Fibroblast of mammary gland (primary cell): ENCODE results near the gene TCAF1.

ENCODE experiments used
- DNase-seq: peaks from one replicate; pipeline ENCODE4 v3.0.0-alpha.2; 2010; ENCODE audit warnings: low read depth
- H3K4me3 ChIP-seq: 2 replicates; pipeline ENCODE4 v1.5.1; 2011; ENCODE audit warnings: low read depth, mild to moderate bottlenecking, low read length, moderate library complexity; ENCODE audit not compliant: control insufficient read depth
- CTCF ChIP-seq: conservative IDR thresholded peaks from 2 replicates; pipeline ENCODE4 v1.5.1; 2011; ENCODE audit warnings: low read depth, low read length, inconsistent platforms; ENCODE audit not compliant: control insufficient read depth, insufficient read depth

TCAF1 gene

GRCh38 chr7:143902332-143902899 lies 440 bp upstream of the TCAF1 start:
- no peak for TF ChIP-seq CTCF
- H3K4me3 ChIP-seq, result no peak overlapping the region
- no peak for DNase-seq

DNA sequence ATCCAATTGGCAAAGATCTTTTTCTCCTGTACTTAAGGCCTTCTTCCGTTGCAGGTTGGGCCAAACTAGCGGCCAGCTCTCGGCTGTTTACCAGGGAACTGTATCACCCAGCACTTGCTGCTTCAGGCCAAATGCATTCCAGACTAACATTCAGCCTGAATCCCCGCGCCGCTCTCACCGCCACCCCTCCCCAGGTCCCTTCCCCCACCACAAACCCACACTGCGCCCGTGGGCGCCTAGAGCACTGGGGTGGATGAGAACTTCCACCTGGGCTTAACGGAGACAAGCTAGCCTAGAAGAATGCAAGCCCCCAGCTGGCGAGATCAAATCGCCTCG lies 676 bp downstream of the TCAF1 start:
- peak overlapping the region; percentile 82 for H3K4me3 ChIP-seq
- no peak for TF ChIP-seq CTCF
- peak; percentile 46 for DNase-seq

GRCh38 chr7:143900230-143900766 lies 1.7 kb downstream of the TCAF1 start:
- peak; percentile 69 for DNase-seq
- H3K4me3 ChIP-seq, result peak overlapping the region; percentile 82
- no peak for TF ChIP-seq CTCF

GRCh38 chr7:143898810-143899209 lies 3.2 kb downstream of the TCAF1 start:
- TF ChIP-seq CTCF, result no peak
- no peak overlapping the region for H3K4me3 ChIP-seq
- DNase-seq, result no peak

GRCh38 chr7:143896667-143897066 lies 5.3 kb downstream of the TCAF1 start:
- TF ChIP-seq CTCF, result no peak
- DNase-seq, result no peak
- no peak overlapping the region for H3K4me3 ChIP-seq

DNA sequence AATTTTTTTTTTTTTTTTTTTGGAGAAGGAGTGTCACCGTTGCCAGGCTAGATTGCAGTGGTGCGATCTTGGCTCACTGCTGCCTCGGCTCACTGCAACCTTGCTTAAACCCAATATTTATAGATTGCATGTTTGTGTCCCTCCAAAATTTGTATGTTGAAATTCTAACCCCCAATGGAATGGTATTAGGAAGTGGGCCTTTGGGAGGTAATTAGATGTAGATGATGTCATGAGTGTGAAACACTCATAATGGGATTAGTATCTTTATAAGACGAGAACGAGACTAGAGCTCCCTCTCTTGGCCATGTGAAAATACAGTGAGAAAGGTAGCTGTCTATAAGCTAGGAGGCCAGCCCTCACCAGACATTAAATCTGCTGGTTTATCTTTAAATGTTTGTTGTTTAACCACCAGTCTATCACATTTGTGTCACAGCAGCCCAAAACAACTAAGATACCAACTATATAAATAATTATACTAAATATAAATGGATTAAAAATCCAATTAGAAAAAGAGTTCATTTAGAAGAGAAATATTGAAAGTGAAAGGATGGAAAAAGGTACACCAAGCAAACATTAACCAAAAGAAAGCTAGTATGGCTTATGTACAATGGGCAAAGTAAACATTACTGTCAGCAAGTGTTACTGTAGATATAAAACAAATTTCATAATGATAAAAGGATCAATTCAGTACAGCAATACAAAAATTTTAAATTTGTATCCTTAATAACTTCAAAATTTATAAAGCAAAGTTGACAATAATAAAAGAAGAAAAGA lies 9.3 kb downstream of the TCAF1 start:
- no peak overlapping the region for H3K4me3 ChIP-seq
- DNase-seq, result peak; percentile 47
- TF ChIP-seq CTCF, result peak; percentile 39
